Measurements from ENCODE around the gene SCFD2. TPM values are rescaled to one million over a fixed set of nuclear protein-coding genes. Genes with fewer than 3 reads are reported as not detected.

The SCFD2 gene
- total RNA-seq, 6 experiments from 2014 or later: 35.2 to 46.7 (median 41.5) TPM

GRCh38 chr4:53123819-53124218 lies 242.0 kb downstream of the SCFD2 start:
- H3K4me1 Mint-ChIP-seq (ENCODE audit: low read depth): peaks cover 26% of the 10 kb centered on the region
- H3K9me3 Mint-ChIP-seq: no peaks in the 10 kb centered on the region
- TF ChIP-seq CTCF (IDR thresholded peaks at IDR 0.05): no peak
- H3K27me3 Mint-ChIP-seq (ENCODE audit: insufficient read depth): no peaks in the 10 kb centered on the region
- H3K36me3 Mint-ChIP-seq (ENCODE audit: low read depth): peaks cover 5% of the 10 kb centered on the region
- no peak overlapping the region for H3K27ac Mint-ChIP-seq
- DNase-seq: no peak
- H3K4me3 Mint-ChIP-seq: no peak overlapping the region

- peaks cover 23% of the 10 kb centered on the region for H3K4me1 Mint-ChIP-seq (ENCODE audit: low read depth)
- peaks cover 5% of the 10 kb centered on the region for H3K36me3 Mint-ChIP-seq (ENCODE audit: low read depth)
- no peak for DNase-seq
Observed at GRCh38 chr4:53123171-53123570, 242.7 kb downstream of the SCFD2 start.

GRCh38 chr4:53122280-53123116 lies 243.4 kb downstream of the SCFD2 start:
- Mint-ChIP-seq H3K4me1 (ENCODE audit: low read depth) (peaks cover 24% of the 10 kb centered on the region), H3K4me3 (no peak overlapping the region), H3K27ac (no peak overlapping the region), H3K36me3 (ENCODE audit: low read depth) (peaks cover 7% of the 10 kb centered on the region), H3K27me3 (ENCODE audit: insufficient read depth) (no peaks in the 10 kb centered on the region), H3K9me3 (no peaks in the 10 kb centered on the region)
- no peak for DNase-seq
- no peak for TF ChIP-seq CTCF (IDR thresholded peaks at IDR 0.05)

More at GRCh38 chr4:53123171-53123570, 242.7 kb downstream of the SCFD2 start:
- no peak for TF ChIP-seq CTCF (IDR thresholded peaks at IDR 0.05)
- H3K27me3 Mint-ChIP-seq (ENCODE audit: insufficient read depth): no peaks in the 10 kb centered on the region
- no peaks in the 10 kb centered on the region for H3K9me3 Mint-ChIP-seq
- H3K27ac Mint-ChIP-seq: no peak overlapping the region
- H3K4me3 Mint-ChIP-seq: no peak overlapping the region

- H3K4me1 Mint-ChIP-seq (ENCODE audit: low read depth): peaks cover 35% of the 10 kb centered on the region
Observed at GRCh38 chr4:53121264-53121865, 244.5 kb downstream of the SCFD2 start.

GRCh38 chr4:53120778-53121177 lies 245.1 kb downstream of the SCFD2 start:
- Mint-ChIP-seq H3K4me3 (no peak overlapping the region), H3K36me3 (ENCODE audit: low read depth) (peaks cover 4% of the 10 kb centered on the region; the same call in 1 of the 2 replicates), H3K4me1 (ENCODE audit: low read depth) (peaks cover 41% of the 10 kb centered on the region), H3K27me3 (ENCODE audit: insufficient read depth) (no peaks in the 10 kb centered on the region), H3K27ac (peak overlapping the region; percentile 5), H3K9me3 (no peaks in the 10 kb centered on the region)
- no peak for DNase-seq
- TF ChIP-seq CTCF (IDR thresholded peaks at IDR 0.05): no peak

More at GRCh38 chr4:53121264-53121865, 244.5 kb downstream of the SCFD2 start:
- TF ChIP-seq CTCF (IDR thresholded peaks at IDR 0.05): no peak
- H3K9me3 Mint-ChIP-seq: no peaks in the 10 kb centered on the region
- H3K36me3 Mint-ChIP-seq (ENCODE audit: low read depth): peaks cover 4% of the 10 kb centered on the region
- H3K27ac Mint-ChIP-seq: peak overlapping the region; percentile 5; the same call in 1 of the 2 replicates
- DNase-seq: no peak
- no peak overlapping the region for H3K4me3 Mint-ChIP-seq
- no peaks in the 10 kb centered on the region for H3K27me3 Mint-ChIP-seq (ENCODE audit: insufficient read depth)
